OCI-LY1 (cell line): ENCODE measurements around the gene ZNF385C.

Experiments
- EZH2 ChIP-seq: fragments of 200-600 bp; sonication (generic), shearing (Covaris generic); IDR thresholded peaks from 2 replicates; pipeline ENCODE4 v1.8.0; 2017; ENCODE audit warnings: borderline replicate concordance, mixed run types, mild to moderate bottlenecking, antibody characterized with exemption, low read length, moderate library complexity, mixed read lengths
- TF ChIP-seq, protein P1 (sequence below): fragments of 200-600 bp; sonication (generic), shearing (Covaris generic); IDR thresholded peaks from 2 replicates; pipeline ENCODE4 v1.5.1; 2017; ENCODE audit warnings: mild to moderate bottlenecking, antibody characterized with exemption, low read length, moderate library complexity, mixed read lengths

DNA sequence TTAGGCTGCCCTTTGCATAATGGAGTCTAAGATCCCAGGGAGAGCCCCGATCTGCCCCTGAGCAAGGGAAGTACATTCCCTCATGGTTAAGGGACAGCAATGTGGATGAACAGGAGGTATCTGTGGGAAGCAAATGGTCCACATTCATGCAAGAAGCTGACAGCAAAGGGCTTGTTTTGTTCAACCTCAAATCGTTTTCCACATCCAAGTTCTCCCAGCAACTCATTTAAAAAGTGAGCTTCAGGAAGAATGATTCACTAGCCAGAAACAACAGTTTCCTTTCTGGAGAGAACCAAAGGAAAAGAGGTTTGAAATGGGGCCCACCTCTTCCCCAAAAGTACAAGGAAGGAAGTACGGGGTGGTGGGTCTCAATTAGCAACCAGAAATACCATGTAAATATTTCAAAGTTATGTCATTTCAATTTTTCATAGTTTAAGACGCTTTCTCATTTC, 33.7 kb upstream of the ZNF385C start:
- TF ChIP-seq, protein P1, sequence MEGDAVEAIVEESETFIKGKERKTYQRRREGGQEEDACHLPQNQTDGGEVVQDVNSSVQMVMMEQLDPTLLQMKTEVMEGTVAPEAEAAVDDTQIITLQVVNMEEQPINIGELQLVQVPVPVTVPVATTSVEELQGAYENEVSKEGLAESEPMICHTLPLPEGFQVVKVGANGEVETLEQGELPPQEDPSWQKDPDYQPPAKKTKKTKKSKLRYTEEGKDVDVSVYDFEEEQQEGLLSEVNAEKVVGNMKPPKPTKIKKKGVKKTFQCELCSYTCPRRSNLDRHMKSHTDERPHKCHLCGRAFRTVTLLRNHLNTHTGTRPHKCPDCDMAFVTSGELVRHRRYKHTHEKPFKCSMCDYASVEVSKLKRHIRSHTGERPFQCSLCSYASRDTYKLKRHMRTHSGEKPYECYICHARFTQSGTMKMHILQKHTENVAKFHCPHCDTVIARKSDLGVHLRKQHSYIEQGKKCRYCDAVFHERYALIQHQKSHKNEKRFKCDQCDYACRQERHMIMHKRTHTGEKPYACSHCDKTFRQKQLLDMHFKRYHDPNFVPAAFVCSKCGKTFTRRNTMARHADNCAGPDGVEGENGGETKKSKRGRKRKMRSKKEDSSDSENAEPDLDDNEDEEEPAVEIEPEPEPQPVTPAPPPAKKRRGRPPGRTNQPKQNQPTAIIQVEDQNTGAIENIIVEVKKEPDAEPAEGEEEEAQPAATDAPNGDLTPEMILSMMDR: no peak
- no peak for TF ChIP-seq EZH2
